H1 (cell line): Measurements from ENCODE around the gene MTMR10. TPM values are rescaled to one million over a fixed set of nuclear protein-coding genes. Genes with fewer than 3 reads are reported as not detected.

Experiments used
- CTCF ChIA-PET: fragments of 300-600 bp; sonication (Branson Sonifier 250); formaldehyde crosslinking; loops from one replicate; lab custom pipeline; 2021; ENCODE audit not compliant: partially characterized antibody; lab: Charles Lee
- POLR2A ChIA-PET: fragments of 300-600 bp; sonication (Branson Sonifier 250); formaldehyde crosslinking; loops from one replicate; lab custom pipeline; 2021; ENCODE audit warnings: inconsistent platforms; ENCODE audit not compliant: partially characterized antibody; lab: Charles Lee
- DNase-seq, 2 experiments: peaks; one replicate each; pipeline versions ENCODE4 v3.0.0 to v3.0.0-alpha.2; 2010 to 2022; ENCODE audit warnings: low spot score in 2 of 2, low read depth in 1 of 2, mixed read lengths in 1 of 2
- FAIRE-seq: peaks from 2 replicates; lab custom pipeline; 2011; peaks lifted over from hg19 to GRCh38; lab: Jason Lieb, UNC
- H2AFZ ChIP-seq: 2 replicates; pipeline ENCODE4 v1.8.1; 2012; ENCODE audit warnings: low read length, inconsistent platforms
- H2AK5ac ChIP-seq: 2 replicates; pipeline ENCODE4 v1.6.1; 2013; ENCODE audit warnings: low read depth, low read length
- H2BK120ac ChIP-seq: replicated peaks from 2 replicates; pipeline ENCODE3; 2013; ENCODE audit warnings: low read depth, low read length, inconsistent platforms
- H2BK12ac ChIP-seq: 2 replicates; pipeline ENCODE4 v1.6.1; 2013; ENCODE audit warnings: low read depth, low read length
- H2BK15ac ChIP-seq: 2 replicates; pipeline ENCODE4 v1.6.1; 2013; ENCODE audit warnings: low read length
- H2BK20ac ChIP-seq: 2 replicates; pipeline ENCODE4 v1.6.1; 2013; ENCODE audit warnings: low read length
- H2BK5ac ChIP-seq: 2 replicates; pipeline ENCODE4 v1.6.1; 2013; ENCODE audit warnings: low read depth, low read length
- H3K14ac ChIP-seq: 2 replicates; pipeline ENCODE4 v1.6.1; 2013; ENCODE audit warnings: inconsistent platforms; ENCODE audit not compliant: insufficient read length
- H3K18ac ChIP-seq: 2 replicates; pipeline ENCODE4 v1.6.1; 2013; ENCODE audit warnings: low read length; ENCODE audit errors: extremely low read depth
- H3K23ac ChIP-seq: 2 replicates; pipeline ENCODE4 v1.6.1; 2013; ENCODE audit warnings: inconsistent platforms; ENCODE audit not compliant: insufficient read length
- H3K23me2 ChIP-seq: 2 replicates; pipeline ENCODE4 v1.6.1; 2013; ENCODE audit warnings: low read depth, low read length
- H3K27ac ChIP-seq: 2 replicates; pipeline ENCODE4 v1.6.1; 2011; ENCODE audit warnings: low read depth, low read length, inconsistent platforms
- H3K27me3 ChIP-seq, 4 experiments: replicated peaks in 1 of 4; 1 replicate in 1 of 4; 2 replicates in 3 of 4; pipeline versions ENCODE4 v1.6.1 to v1.8.1; 2011 to 2013; ENCODE audit warnings: low read length in 3 of 4, mild to moderate bottlenecking in 3 of 4, inconsistent platforms in 2 of 4, mixed read lengths in 2 of 4, moderate library complexity in 1 of 4; ENCODE audit not compliant: control insufficient read depth in 3 of 4, insufficient read depth in 3 of 4; ENCODE audit errors: extremely low read depth in 1 of 4
- H3K36me3 ChIP-seq, 4 experiments: 2 replicates each; pipeline versions ENCODE4 v1.6.1 to v1.8.1; 2011 to 2013; ENCODE audit warnings: mild to moderate bottlenecking in 4 of 4, low read length in 3 of 4, moderate library complexity in 2 of 4, control low read depth in 1 of 4, inconsistent platforms in 1 of 4; ENCODE audit not compliant: insufficient read depth in 4 of 4, control insufficient read depth in 2 of 4
- H3K4ac ChIP-seq: replicated peaks from 2 replicates; pipeline ENCODE3; 2013; ENCODE audit warnings: low read length, low read depth, mixed read lengths, inconsistent platforms; ENCODE audit not compliant: insufficient read length
- H3K4me1 ChIP-seq, 4 experiments: replicated peaks in 1 of 4; 1 replicate in 1 of 4; 2 replicates in 3 of 4; pipeline versions ENCODE4 v1.6.1 to v1.8.1; 2011 to 2013; ENCODE audit warnings: low read length in 3 of 4, inconsistent platforms in 2 of 4, mixed read lengths in 1 of 4; ENCODE audit not compliant: insufficient read depth in 4 of 4, control insufficient read depth in 3 of 4
- H3K4me2 ChIP-seq, 2 experiments: 2 replicates each; pipeline versions ENCODE4 v1.6.1 to v1.8.1; 2011 to 2013; ENCODE audit warnings: low read depth in 2 of 2, low read length in 2 of 2, control low read depth in 1 of 2, inconsistent platforms in 1 of 2, mild to moderate bottlenecking in 1 of 2; ENCODE audit not compliant: insufficient read depth in 1 of 2
- H3K4me3 ChIP-seq, 4 experiments: fragments of 200-600, 300-600 bp in 1 of 4; sonication (generic), shearing (Covaris generic), sonication (Bioruptor Twin) in 1 of 4; 2 replicates each; pipeline versions ENCODE4 v1.5.1 to v1.8.1; 2011 to 2016; ENCODE audit warnings: low read length in 4 of 4, low read depth in 3 of 4, control low read depth in 2 of 4, inconsistent platforms in 2 of 4, mild to moderate bottlenecking in 2 of 4, mixed read lengths in 1 of 4, moderate library complexity in 1 of 4; ENCODE audit not compliant: insufficient read depth in 2 of 4; ENCODE audit errors: extremely low read depth in 1 of 4
- H3K56ac ChIP-seq: replicated peaks from 2 replicates; pipeline ENCODE3; 2013; ENCODE audit warnings: low read depth, mild to moderate bottlenecking, mixed read lengths, low read length, inconsistent platforms; ENCODE audit not compliant: insufficient read length
- H3K79me1 ChIP-seq: 2 replicates; pipeline ENCODE4 v1.6.1; 2013; ENCODE audit warnings: low read depth, low read length, control low read depth
- H3K79me2 ChIP-seq, 2 experiments: 2 replicates each; pipeline versions ENCODE4 v1.6.1 to v1.8.1; 2012 to 2013; ENCODE audit warnings: low read length in 2 of 2, mild to moderate bottlenecking in 2 of 2, inconsistent platforms in 1 of 2; ENCODE audit not compliant: insufficient read depth in 2 of 2, control insufficient read depth in 1 of 2
- H3K9ac ChIP-seq, 4 experiments: replicated peaks in 1 of 4; 1 replicate in 1 of 4; 2 replicates in 3 of 4; pipeline versions ENCODE4 v1.6.1 to v1.8.1; 2011 to 2013; ENCODE audit warnings: low read depth in 3 of 4, low read length in 3 of 4, control low read depth in 2 of 4, mild to moderate bottlenecking in 2 of 4, moderate library complexity in 2 of 4, inconsistent platforms in 1 of 4; ENCODE audit errors: extremely low read depth in 1 of 4
- H3K9me3 ChIP-seq, 2 experiments: 2 replicates each; pipeline versions ENCODE4 v1.6.1 to v1.8.1; 2012 to 2013; ENCODE audit warnings: mild to moderate bottlenecking in 2 of 2, moderate library complexity in 2 of 2, control low read depth in 1 of 2, inconsistent platforms in 1 of 2, low read depth in 1 of 2, low read length in 1 of 2, mixed read lengths in 1 of 2; ENCODE audit not compliant: insufficient read depth in 2 of 2
- H4K20me1 ChIP-seq, 2 experiments: replicated peaks in 1 of 2; 2 replicates each; pipeline versions ENCODE3 to v1.8.1; 2011 to 2013; ENCODE audit warnings: inconsistent platforms in 2 of 2, low read length in 2 of 2, mild to moderate bottlenecking in 1 of 2; ENCODE audit not compliant: insufficient read depth in 2 of 2, control insufficient read depth in 1 of 2
- H4K5ac ChIP-seq: 2 replicates; pipeline ENCODE4 v1.6.1; 2013; ENCODE audit warnings: low read length, low read depth, mixed read lengths, inconsistent platforms; ENCODE audit not compliant: insufficient read length
- H4K8ac ChIP-seq: 2 replicates; pipeline ENCODE4 v1.8.0; 2013; ENCODE audit warnings: mild to moderate bottlenecking, moderate library complexity, low read length, inconsistent platforms; ENCODE audit not compliant: insufficient read depth; ENCODE audit errors: extremely low read depth
- H4K91ac ChIP-seq: replicated peaks from 2 replicates; pipeline ENCODE3; 2013; ENCODE audit warnings: low read length, mixed read lengths, inconsistent platforms; ENCODE audit not compliant: insufficient read length
- BRCA1 ChIP-seq: IDR thresholded peaks from 2 replicates; pipeline ENCODE4 v1.6.1; 2012; ENCODE audit warnings: low read depth, low read length, improper control_type of control experiment
- CREB1 ChIP-seq: IDR thresholded peaks from 2 replicates; pipeline ENCODE4 v1.6.1; 2012; ENCODE audit warnings: inconsistent platforms
- EZH2 ChIP-seq: fragments of 200-600 bp; sonication (generic); IDR thresholded peaks from 2 replicates; pipeline ENCODE4 v1.7.1; 2012; ENCODE audit warnings: low read depth, mild to moderate bottlenecking, moderate library complexity, low read length, inconsistent platforms; ENCODE audit not compliant: severe bottlenecking
- KDM1A ChIP-seq: fragments of 200-600, 300-600 bp; sonication (generic); IDR thresholded peaks from 2 replicates; pipeline ENCODE4 v1.7.1; 2016; ENCODE audit warnings: mild to moderate bottlenecking, low read length, borderline replicate concordance
- PHF8 ChIP-seq: fragments of 200-600 bp; sonication (generic); conservative IDR thresholded peaks from 2 replicates; pipeline ENCODE4 v1.7.1; 2012; ENCODE audit warnings: low read depth, mild to moderate bottlenecking, inconsistent platforms, low read length, moderate library complexity
- RFX5 ChIP-seq: IDR thresholded peaks from 2 replicates; pipeline ENCODE4 v1.6.1; 2011; ENCODE audit warnings: low read depth, low read length, improper control_type of control experiment, borderline replicate concordance
- RXRA ChIP-seq: IDR thresholded peaks from 2 replicates; pipeline ENCODE4 v1.6.1; 2011; ENCODE audit warnings: low read depth, mild to moderate bottlenecking, low read length, moderate library complexity; ENCODE audit not compliant: insufficient read depth
- SIRT6 ChIP-seq: IDR thresholded peaks from one replicate; pipeline ENCODE4 v1.7.1; 2012; ENCODE audit warnings: low read length, inconsistent platforms
- SIX5 ChIP-seq: IDR thresholded peaks from 2 replicates; pipeline ENCODE4 v1.6.1; 2011; ENCODE audit warnings: mild to moderate bottlenecking, low read depth, low read length
- TAF7 ChIP-seq: optimal IDR thresholded peaks from 2 replicates; pipeline ENCODE3; 2011; ENCODE audit warnings: low read depth, mild to moderate bottlenecking, inconsistent platforms, low read length, moderate library complexity, borderline replicate concordance
- TBP ChIP-seq: IDR thresholded peaks from 2 replicates; pipeline ENCODE4 v1.6.1; 2011; ENCODE audit warnings: low read depth, low read length, improper control_type of control experiment
- ZNF274 ChIP-seq: IDR thresholded peaks from 2 replicates; pipeline ENCODE4 v1.7.0; 2012; ENCODE audit warnings: low read length, borderline replicate concordance; ENCODE audit errors: extremely low read depth
- WGBS, 2 experiments: shearing (Covaris generic) in 1 of 2; methylation state at CpG; one replicate each; pipeline versions ENCODE4 v1.1.6 to v1.1.7; 2013 to 2015; ENCODE audit warnings: low lambda C conversion rate in 2 of 2, mixed read lengths in 2 of 2, inconsistent platforms in 1 of 2, low coverage in 1 of 2, missing lambda C conversion rate in 1 of 2; ENCODE audit not compliant: insufficient replicate concordance in 2 of 2, insufficient coverage in 1 of 2, insufficient read length in 1 of 2; ENCODE audit errors: extremely low coverage in 1 of 2, missing lambda C conversion rate in 1 of 2; 5-methylcytosine and 5-hydroxymethylcytosine counted together
- polyA plus RNA-seq, 7 experiments: library from polyadenylated mRNA; depleted of rRNA in 3 of 7; stranded (reverse) in 5 of 7; unstranded in 2 of 7; fragments of >200 nt in 5 of 7; fragments of 200-250 nt in 2 of 7; gene quantifications; 1 replicate in 5 of 7; 2 replicates in 1 of 7; 4 replicates in 1 of 7; pipeline versions ENCODE4 v1.2.1 to v1.2.3, GENCODE V29; 2011 to 2013; ENCODE audit warnings: missing spikeins in 2 of 7, mixed read lengths in 2 of 7
- total RNA-seq: library from RNA; stranded (reverse); fragmentation: NEBNext Ultra II Directional; extraction: Animal tissue kit (Norgen Biotek cat#: 25700); gene quantifications from 2 replicates; pipeline ENCODE4 v1.2.1, GENCODE V29; 2021

Gene MTMR10
- total and polyA plus RNA-seq, 2 of the 8 experiments (the other 6 are each of a cell fraction or from before 2014, with no cell fraction given) = 3.8 to 13.1 TPM

- no peaks in the 10 kb centered on the region for H3K79me2 ChIP-seq
- H4K20me1 ChIP-seq = no peaks in the 10 kb centered on the region
- CTCF ChIA-PET = interaction anchor here (0.7 to 3.1 kb wide), 12 partner anchors 9 to 185 kb away, joined by 3 to 9 read pairs (median 3); no protein-coding TSS in a partner anchor
- no peak overlapping the region for H2BK12ac ChIP-seq
- no peaks in the 10 kb centered on the region for H3K23me2 ChIP-seq
- no peak overlapping the region for H2BK15ac ChIP-seq
- H4K5ac ChIP-seq = no peak overlapping the region
- H3K23ac ChIP-seq = no peak overlapping the region
- no peak overlapping the region for H3K9ac ChIP-seq
- FAIRE-seq (no peak), DNase-seq (no peak)
- H3K4me1 ChIP-seq = peaks cover 0 to 9% (median 1%) of the 10 kb centered on the region in 4 experiments; a peak in 2 of 7 replicates
- H2BK5ac ChIP-seq = no peak overlapping the region
- no peak overlapping the region for H4K8ac ChIP-seq
- WGBS, 2 experiments = 72% methylated on average over 2 of the region's 2 CpGs; no CpG with 5 or more reads in 1 of the 2 experiments
- H3K9me3 ChIP-seq = peaks cover 7 to 8% of the 10 kb centered on the region in 2 experiments; a peak in 2 of 4 replicates
- no peak overlapping the region for H3K4me3 ChIP-seq
- H2AFZ ChIP-seq = peak overlapping the region; percentile 42; the same call in 1 of the 2 replicates
- H3K4ac ChIP-seq = no peak overlapping the region
- 0 out of 2 replicates have a peak overlapping the region, but pooled peaks have one; percentile 34 for H2BK20ac ChIP-seq
- no peak overlapping the region for H3K4me2 ChIP-seq
- no peak overlapping the region for H3K56ac ChIP-seq
- no peak overlapping the region for H2BK120ac ChIP-seq
- no peaks in the 10 kb centered on the region for H3K27me3 ChIP-seq
- no peak overlapping the region for H4K91ac ChIP-seq
- H3K36me3 ChIP-seq = no peaks in the 10 kb centered on the region
- H3K18ac ChIP-seq = no peak overlapping the region
- no peak overlapping the region for H3K27ac ChIP-seq
- no peaks in the 10 kb centered on the region for H3K79me1 ChIP-seq
- POLR2A ChIA-PET = interaction anchor here (0.6 to 1.8 kb wide), 4 partner anchors 8 to 63 kb away, joined by 3 to 8 read pairs (median 6); partner anchors contain the start of gene MTMR10
- no peak overlapping the region for H2AK5ac ChIP-seq
- H3K14ac ChIP-seq = no peak overlapping the region
- TF ChIP-seq TBP = no peak
- TF ChIP-seq SIRT6 = no peak
- no peak for TF ChIP-seq BRCA1
- no peak for TF ChIP-seq EZH2
- no peak for TF ChIP-seq CREB1
- TF ChIP-seq ZNF274 = no peak
- no peak for TF ChIP-seq SIX5
- no peak for TF ChIP-seq RFX5
- no peak for TF ChIP-seq RXRA
- TF ChIP-seq PHF8 = no peak
- no peak for TF ChIP-seq KDM1A
- no peak for TF ChIP-seq TAF7
These were observed 22.6 kb upstream of the MTMR10 start for GRCh38 chr15:31013863-31014607.
